Osteoblast (primary cell): ENCODE measurements around the gene GFOD2. TPM values are rescaled to one million over a fixed set of nuclear protein-coding genes. Genes with fewer than 3 reads are reported as not detected.
A peak's percentile ranks its signal among the peaks of the same experiment; 100 is the strongest.

Experiments
- DNase-seq: peaks from one replicate; pipeline ENCODE4 v3.0.0; 2011; ENCODE audit warnings: low spot score, mixed read lengths; ENCODE audit not compliant: insufficient read length; ENCODE audit errors: missing footprints
- H2AFZ ChIP-seq: 2 replicates; pipeline ENCODE4 v1.6.0; 2011; ENCODE audit warnings: mild to moderate bottlenecking, low read length
- H3K27ac ChIP-seq: 2 replicates; pipeline ENCODE4 v1.5.1; 2011; ENCODE audit warnings: mild to moderate bottlenecking, low read depth, low read length, moderate library complexity
- H3K27me3 ChIP-seq: 2 replicates; pipeline ENCODE4 v1.6.0; 2012; ENCODE audit warnings: mild to moderate bottlenecking, control low read depth, inconsistent platforms, low read length, moderate library complexity; ENCODE audit not compliant: insufficient read depth
- H3K36me3 ChIP-seq: 2 replicates; pipeline ENCODE4 v1.5.1; 2011; ENCODE audit warnings: mild to moderate bottlenecking, low read length, control low read depth, moderate library complexity; ENCODE audit not compliant: insufficient read depth
- H3K4me1 ChIP-seq: 2 replicates; pipeline ENCODE4 v1.5.1; 2011; ENCODE audit warnings: mild to moderate bottlenecking, low read length, control low read depth, moderate library complexity; ENCODE audit not compliant: insufficient read depth
- H3K4me2 ChIP-seq: 2 replicates; pipeline ENCODE4 v1.6.0; 2011; ENCODE audit warnings: mild to moderate bottlenecking, low read length; ENCODE audit not compliant: insufficient read depth
- H3K4me3 ChIP-seq: fragments of 200-600 bp; sonication (generic); 3 replicates; pipeline ENCODE4 v1.5.1; 2012; ENCODE audit warnings: mild to moderate bottlenecking, low read length, inconsistent platforms; ENCODE audit not compliant: insufficient read depth
- H3K79me2 ChIP-seq: 2 replicates; pipeline ENCODE4 v1.6.0; 2012; ENCODE audit warnings: mild to moderate bottlenecking, low read length, control low read depth, inconsistent platforms; ENCODE audit not compliant: insufficient read depth
- H3K9me3 ChIP-seq: 2 replicates; pipeline ENCODE4 v1.5.1; 2011; ENCODE audit warnings: low read depth, low read length, control low read depth
- H4K20me1 ChIP-seq: 2 replicates; pipeline ENCODE4 v1.6.0; 2012; ENCODE audit warnings: mild to moderate bottlenecking, low read length, control low read depth; ENCODE audit not compliant: insufficient read depth
- CTCF ChIP-seq: IDR thresholded peaks from 2 replicates; pipeline ENCODE4 v1.5.1; 2011; ENCODE audit warnings: mild to moderate bottlenecking, low read depth, low read length, moderate library complexity; ENCODE audit errors: extremely low read depth
- total RNA-seq: library from RNA; depleted of rRNA; stranded (reverse); fragments of >200 nt; gene quantifications from 2 replicates; pipeline ENCODE4 v1.2.3, GENCODE V29; 2012

The GFOD2 gene
- total RNA-seq, 1 donor = 15.9 TPM

- no peak overlapping the region for H2AFZ ChIP-seq
These were observed 65.9 kb downstream of the GFOD2 start for GRCh38 chr16:67653128-67653788.

GRCh38 chr16:67652578-67653127 is 66.5 kb downstream of the GFOD2 start:
- Histone ChIP-seq H4K20me1 (peaks cover 9% of the 10 kb centered on the region), H3K79me2 (no peaks in the 10 kb centered on the region), H2AFZ (no peak overlapping the region), H3K36me3 (no peaks in the 10 kb centered on the region), H3K27me3 (peaks cover 66% of the 10 kb centered on the region), H3K9me3 (no peaks in the 10 kb centered on the region), H3K4me1 (no peaks in the 10 kb centered on the region), H3K27ac (no peak overlapping the region), H3K4me3 (no peak overlapping the region), H3K4me2 (peak overlapping the region; percentile 76)
- peak; percentile 97 for DNase-seq
- no peak for TF ChIP-seq CTCF

More at GRCh38 chr16:67653128-67653788, 65.9 kb downstream of the GFOD2 start:
- Histone ChIP-seq H3K79me2 (no peaks in the 10 kb centered on the region), H3K36me3 (no peaks in the 10 kb centered on the region), H3K9me3 (no peaks in the 10 kb centered on the region), H3K4me3 (peak overlapping the region; percentile 57), H3K27ac (no peak overlapping the region), H3K4me2 (peak overlapping the region; percentile 76), H3K4me1 (no peaks in the 10 kb centered on the region), H4K20me1 (peaks cover 9% of the 10 kb centered on the region), H3K27me3 (peaks cover 61% of the 10 kb centered on the region)
- no peak for TF ChIP-seq CTCF
- DNase-seq = peak; percentile 96

- Histone ChIP-seq H3K4me2 (no peak overlapping the region), H3K9me3 (no peaks in the 10 kb centered on the region), H3K27ac (no peak overlapping the region), H4K20me1 (peaks cover 9% of the 10 kb centered on the region), H3K36me3 (no peaks in the 10 kb centered on the region), H3K79me2 (no peaks in the 10 kb centered on the region), H3K4me1 (no peaks in the 10 kb centered on the region), H3K27me3 (peaks cover 73% of the 10 kb centered on the region), H2AFZ (no peak overlapping the region), H3K4me3 (no peak overlapping the region)
- DNase-seq = peak; percentile 87
- no peak for TF ChIP-seq CTCF
These were observed 67.3 kb downstream of the GFOD2 start for GRCh38 chr16:67651847-67652246.

GRCh38 chr16:67651039-67651438 is 68.1 kb downstream of the GFOD2 start:
- peaks cover 80% of the 10 kb centered on the region for H3K27me3 ChIP-seq
- no peak overlapping the region for H3K4me3 ChIP-seq
- H3K36me3 ChIP-seq = no peaks in the 10 kb centered on the region
- no peak overlapping the region for H3K4me2 ChIP-seq
- peak; percentile 87 for DNase-seq
- peaks cover 9% of the 10 kb centered on the region for H4K20me1 ChIP-seq
- TF ChIP-seq CTCF = no peak
- no peaks in the 10 kb centered on the region for H3K79me2 ChIP-seq
- no peak overlapping the region for H2AFZ ChIP-seq
- no peaks in the 10 kb centered on the region for H3K4me1 ChIP-seq
- no peak overlapping the region for H3K27ac ChIP-seq
- H3K9me3 ChIP-seq = no peaks in the 10 kb centered on the region
